GM19397 (cell line): ENCODE data around the gene ACAP3.

ENCODE experiments used
- ATAC-seq: cut with Tn5 transposase; IDR thresholded peaks from one replicate; pipeline ENCODE4 v1.9.1; 2021; ENCODE audit warnings: mild to moderate bottlenecking, moderate library complexity; ENCODE audit not compliant: unreplicated experiment

The ACAP3 gene

GRCh38 chr1:1332031-1332755, 24.5 kb upstream of the ACAP3 start:
- no peak for ATAC-seq

GRCh38 chr1:1331068-1331965, 23.6 kb upstream of the ACAP3 start, which contains the start of gene TAS1R3:
Gene TAS1R3, plus strand, starts transcription at chr1:1331280. Its CDS starts 66 bp downstream, at chr1:1331346.
- ATAC-seq: no peak

GRCh38 chr1:1330366-1331067, 22.8 kb upstream of the ACAP3 start:
- ATAC-seq: no peak

- ATAC-seq: no peak
Measured at GRCh38 chr1:1329304-1330210, 21.8 kb upstream of the ACAP3 start.

- ATAC-seq: no peak
Measured at GRCh38 chr1:1328254-1328653, 20.5 kb upstream of the ACAP3 start.

- ATAC-seq: no peak
Measured at GRCh38 chr1:1327291-1327690, 19.6 kb upstream of the ACAP3 start.

GRCh38 chr1:1326075-1326605, 18.4 kb upstream of the ACAP3 start:
- ATAC-seq: no peak

GRCh38 chr1:1325288-1326074, 17.8 kb upstream of the ACAP3 start:
- no peak for ATAC-seq

- ATAC-seq: peak; percentile 71
Measured at GRCh38 chr1:1324524-1325287, 17.0 kb upstream of the ACAP3 start, which contains the start of the genes CPTP and INTS11. Gene CPTP, plus strand, starts transcription at chr1:1324802. Its CDS starts 2,109 bp downstream, at chr1:1326911. Gene INTS11, minus strand, starts transcription at chr1:1324660. Its CDS starts 52 bp downstream, at chr1:1324608.

GRCh38 chr1:1324084-1324523, 16.4 kb upstream of the ACAP3 start:
- peak; percentile 26 for ATAC-seq

- ATAC-seq: no peak
Measured at GRCh38 chr1:1322952-1323351, 15.2 kb upstream of the ACAP3 start.

GRCh38 chr1:1322418-1322817, 14.7 kb upstream of the ACAP3 start:
- ATAC-seq: no peak

GRCh38 chr1:1321477-1321876, 13.7 kb upstream of the ACAP3 start:
- no peak for ATAC-seq

- ATAC-seq: no peak
Measured at GRCh38 chr1:1320666-1321448, 13.1 kb upstream of the ACAP3 start.

- no peak for ATAC-seq
Measured at GRCh38 chr1:1319646-1319941, 11.9 kb upstream of the ACAP3 start.

GRCh38 chr1:1318777-1319645, 11.3 kb upstream of the ACAP3 start:
- no peak for ATAC-seq
